RWPE2 (cell line): ENCODE results near the gene ARID3B.
"Not testable (repeated sequence)": the region's sequence is repeated elsewhere in the genome, so short reads cannot be mapped to it uniquely, and the experiment has no call there.

Source experiments
- ATAC-seq: fragments of 200-7000 bp; cut with Tn5 transposase; 3 replicates; pipeline ENCODE4 v1.9.1; 2021; ENCODE audit warnings: low read depth
- DNase-seq: peaks from one replicate; pipeline ENCODE4 v3.0.0-alpha.2; 2020; ENCODE audit warnings: low spot score
- H3K27ac ChIP-seq: fragments of 450-650 bp; 2 replicates; pipeline ENCODE4 v1.5.1; 2017; ENCODE audit warnings: mild to moderate bottlenecking; ENCODE audit not compliant: poor library complexity, severe bottlenecking
- H3K27me3 ChIP-seq: fragments of 250-450 bp; sonication (Bioruptor Pico); 2 replicates; pipeline ENCODE4 v1.5.1; 2021; ENCODE audit warnings: mild to moderate bottlenecking, moderate library complexity; ENCODE audit not compliant: insufficient read depth, poor library complexity, severe bottlenecking
- H3K36me3 ChIP-seq: fragments of 250-450 bp; sonication (Bioruptor Pico); 2 replicates; pipeline ENCODE4 v1.5.1; 2020; ENCODE audit warnings: low read depth, mild to moderate bottlenecking, moderate library complexity
- H3K4me1 ChIP-seq: fragments of 250-450 bp; sonication (Bioruptor Pico); 2 replicates; pipeline ENCODE4 v1.5.1; 2021; ENCODE audit warnings: mild to moderate bottlenecking, moderate library complexity; ENCODE audit not compliant: insufficient read depth, poor library complexity, severe bottlenecking
- H3K4me3 ChIP-seq: fragments of 250-450 bp; sonication (Bioruptor Pico); 2 replicates; pipeline ENCODE4 v1.5.1; 2021; ENCODE audit warnings: mild to moderate bottlenecking, moderate library complexity; ENCODE audit not compliant: severe bottlenecking
- H3K9me3 ChIP-seq: fragments of 250-450 bp; sonication (Bioruptor Pico); 2 replicates; pipeline ENCODE4 v1.5.1; 2021; ENCODE audit warnings: mild to moderate bottlenecking, moderate library complexity; ENCODE audit not compliant: severe bottlenecking
- CTCF ChIP-seq: fragments of 450-650 bp; IDR thresholded peaks from one replicate; pipeline ENCODE4 v1.5.1; 2017; ENCODE audit warnings: mild to moderate bottlenecking, moderate library complexity; ENCODE audit not compliant: poor library complexity, severe bottlenecking

Gene ARID3B

GRCh38 chr15:74628949-74629348 is 87.9 kb downstream of the ARID3B start:
- DNase-seq (peak; percentile 61), ATAC-seq (no peak)
- TF ChIP-seq CTCF: no peak
- Histone ChIP-seq H3K4me1 (no peaks in the 10 kb centered on the region), H3K36me3 (peaks cover 90% of the 10 kb centered on the region), H3K27me3 (no peaks in the 10 kb centered on the region), H3K9me3 (no peaks in the 10 kb centered on the region), H3K4me3 (no peak overlapping the region), H3K27ac (no peak overlapping the region)

- not testable (repeated sequence) for H3K4me3 ChIP-seq, DNase-seq, ATAC-seq, H3K27ac ChIP-seq, H3K27me3 ChIP-seq, H3K4me1 ChIP-seq, H3K9me3 ChIP-seq
- H3K36me3 ChIP-seq: peaks cover 86% of the 10 kb centered on the region
Measured at GRCh38 chr15:74629696-74630095, 88.7 kb downstream of the ARID3B start.

GRCh38 chr15:74630284-74631086 is 89.5 kb downstream of the ARID3B start:
- no peak overlapping the region for H3K27ac ChIP-seq
- H3K27me3 ChIP-seq: no peaks in the 10 kb centered on the region
- peak; percentile 58 for DNase-seq

GRCh38 chr15:74631087-74631385 is 90.0 kb downstream of the ARID3B start:
- Histone ChIP-seq H3K9me3 (no peaks in the 10 kb centered on the region), H3K4me3 (no peak overlapping the region), H3K4me1 (no peaks in the 10 kb centered on the region), H3K27me3 (no peaks in the 10 kb centered on the region), H3K27ac (no peak overlapping the region), H3K36me3 (peaks cover 82% of the 10 kb centered on the region)
- DNase-seq (no peak), ATAC-seq (no peak)
- TF ChIP-seq CTCF: no peak

More at GRCh38 chr15:74630284-74631086, 89.5 kb downstream of the ARID3B start:
- no peak overlapping the region for H3K4me3 ChIP-seq
- ATAC-seq: no peak
- no peaks in the 10 kb centered on the region for H3K4me1 ChIP-seq
- peaks cover 86% of the 10 kb centered on the region for H3K36me3 ChIP-seq
- TF ChIP-seq CTCF: no peak
- no peaks in the 10 kb centered on the region for H3K9me3 ChIP-seq

GRCh38 chr15:74631408-74631807 is 90.4 kb downstream of the ARID3B start:
- ATAC-seq (no peak), DNase-seq (no peak)
- no peaks in the 10 kb centered on the region for H3K27me3 ChIP-seq
- H3K9me3 ChIP-seq: no peaks in the 10 kb centered on the region
- no peak overlapping the region for H3K27ac ChIP-seq
- TF ChIP-seq CTCF: no peak
- no peak overlapping the region for H3K4me3 ChIP-seq
- H3K4me1 ChIP-seq: no peaks in the 10 kb centered on the region
- peaks cover 79% of the 10 kb centered on the region for H3K36me3 ChIP-seq
